ENCODE measurements around the gene ADGRL3. TPM values are rescaled to one million over a fixed set of nuclear protein-coding genes. Genes with fewer than 3 reads are reported as not detected.

Gene ADGRL3
- total and polyA plus RNA-seq, 5 donors from 2014 or later, result not detected

DNA sequence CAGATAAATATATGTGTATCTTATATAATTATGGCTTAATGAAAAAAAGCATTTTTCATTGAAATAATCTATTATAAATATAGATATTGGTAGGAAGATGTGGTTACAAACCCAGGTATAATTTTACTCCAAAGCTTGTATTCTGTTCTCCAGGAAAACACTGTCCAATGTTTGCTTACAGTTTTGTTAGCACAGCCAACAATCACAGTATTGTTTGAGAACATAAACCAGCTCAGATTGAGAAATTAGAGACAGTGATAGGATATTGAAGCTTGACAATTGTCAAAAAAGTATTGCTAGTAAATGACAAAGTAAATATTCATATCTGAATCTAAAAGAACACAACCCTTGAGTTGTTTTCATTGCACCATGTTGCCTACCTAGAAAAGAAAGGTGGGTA lies 228.8 kb downstream of the ADGRL3 start:
- no peaks in the 10 kb centered on the region for H3K4me1 Mint-ChIP-seq
- Histone ChIP-seq H3K27me3 (ENCODE audit: control insufficient read depth, insufficient read depth, low read length) (no peaks in the 10 kb centered on the region), H3K4me1 (ENCODE audit: control insufficient read depth, insufficient read depth, low read length, poor library complexity, severe bottlenecking) (no peaks in the 10 kb centered on the region), H3K27ac (ENCODE audit: insufficient read depth, low read length, poor library complexity, severe bottlenecking) (no peak overlapping the region), H3K9me3 (ENCODE audit: control insufficient read depth in 2 of 2, low read length in 2 of 2) (peaks cover 5 to 20% of the 10 kb centered on the region in 2 experiments), H3K4me3 (ENCODE audit: low read depth, low read length) (no peak overlapping the region), H3K36me3 (ENCODE audit: control insufficient read depth, insufficient read depth, low read length) (no peaks in the 10 kb centered on the region)
- no peak overlapping the region for H3K4me3 Mint-ChIP-seq
- no peaks in the 10 kb centered on the region for H3K36me3 Mint-ChIP-seq
- H3K27me3 Mint-ChIP-seq, result no peaks in the 10 kb centered on the region
- peaks cover 0 to 27% (median 11%) of the 10 kb centered on the region in 7 donors for H3K9me3 Mint-ChIP-seq
- DNase-seq, result no peak
- ATAC-seq (ENCODE audit: low read depth in 2 of 2), result no peak
- H3K27ac Mint-ChIP-seq, result no peak overlapping the region

- Mint-ChIP-seq H3K9me3 (peaks cover 0 to 22% (median 4%) of the 10 kb centered on the region in 7 donors), H3K4me1 (no peaks in the 10 kb centered on the region), H3K27ac (no peak overlapping the region), H3K36me3 (no peaks in the 10 kb centered on the region), H3K27me3 (no peaks in the 10 kb centered on the region), H3K4me3 (no peak overlapping the region)
- H3K9me3 ChIP-seq (ENCODE audit: control insufficient read depth in 2 of 2, low read length in 2 of 2), result peaks cover 5 to 7% of the 10 kb centered on the region in 2 experiments
- DNase-seq, result no peak
- H3K4me1 ChIP-seq (ENCODE audit: control insufficient read depth, insufficient read depth, low read length, poor library complexity, severe bottlenecking), result no peaks in the 10 kb centered on the region
- no peak for ATAC-seq (ENCODE audit: low read depth in 2 of 2)
- no peak overlapping the region for H3K4me3 ChIP-seq (ENCODE audit: low read depth, low read length)
- no peak overlapping the region for H3K27ac ChIP-seq (ENCODE audit: insufficient read depth, low read length, poor library complexity, severe bottlenecking)
- no peaks in the 10 kb centered on the region for H3K27me3 ChIP-seq (ENCODE audit: control insufficient read depth, insufficient read depth, low read length)
- no peaks in the 10 kb centered on the region for H3K36me3 ChIP-seq (ENCODE audit: control insufficient read depth, insufficient read depth, low read length)
Measured at GRCh38 chr4:61431131-61431530, 231.0 kb downstream of the ADGRL3 start.

DNA sequence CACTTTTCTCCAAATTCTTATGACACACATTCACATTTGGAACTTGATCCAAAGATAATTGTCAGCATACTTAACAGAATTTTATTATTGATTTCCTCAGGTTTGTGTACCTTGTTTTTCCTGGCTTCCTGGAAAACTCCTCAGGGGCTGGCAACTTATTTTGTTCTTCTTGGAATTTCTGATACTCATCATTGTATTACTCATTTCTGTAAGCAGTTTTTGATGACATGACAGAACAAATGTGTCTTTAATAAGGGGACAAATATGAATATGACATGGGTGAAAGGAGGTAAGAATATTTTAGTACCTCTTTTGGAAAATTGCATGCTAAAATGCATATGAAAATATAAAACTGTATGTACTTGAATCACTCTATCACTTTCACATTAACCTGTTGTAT lies 237.8 kb downstream of the ADGRL3 start:
- no peaks in the 10 kb centered on the region for H3K27me3 ChIP-seq (ENCODE audit: control insufficient read depth, insufficient read depth, low read length)
- H3K4me3 Mint-ChIP-seq, result no peak overlapping the region
- peaks cover 6 to 30% (median 9%) of the 10 kb centered on the region in 7 donors for H3K9me3 Mint-ChIP-seq
- H3K9me3 ChIP-seq (ENCODE audit: control insufficient read depth in 2 of 2, low read length in 2 of 2), result no peaks in the 10 kb centered on the region
- no peak for DNase-seq
- H3K27ac ChIP-seq (ENCODE audit: insufficient read depth, low read length, poor library complexity, severe bottlenecking), result no peak overlapping the region
- no peaks in the 10 kb centered on the region for H3K27me3 Mint-ChIP-seq
- no peak for ATAC-seq (ENCODE audit: low read depth in 2 of 2)
- H3K36me3 Mint-ChIP-seq, result no peaks in the 10 kb centered on the region
- H3K4me1 Mint-ChIP-seq, result no peaks in the 10 kb centered on the region
- H3K4me3 ChIP-seq (ENCODE audit: low read depth, low read length), result no peak overlapping the region
- no peaks in the 10 kb centered on the region for H3K36me3 ChIP-seq (ENCODE audit: control insufficient read depth, insufficient read depth, low read length)
- H3K4me1 ChIP-seq (ENCODE audit: control insufficient read depth, insufficient read depth, low read length, poor library complexity, severe bottlenecking), result no peaks in the 10 kb centered on the region
- no peak overlapping the region for H3K27ac Mint-ChIP-seq

GRCh38 chr4:61440321-61440720 lies 240.2 kb downstream of the ADGRL3 start:
- H3K36me3 Mint-ChIP-seq, result no peaks in the 10 kb centered on the region
- ATAC-seq (ENCODE audit: low read depth in 2 of 2), result no peak
- DNase-seq, result no peak
- no peak overlapping the region for H3K27ac ChIP-seq (ENCODE audit: insufficient read depth, low read length, poor library complexity, severe bottlenecking)
- no peak overlapping the region for H3K4me3 ChIP-seq (ENCODE audit: low read depth, low read length)
- H3K27me3 Mint-ChIP-seq, result no peaks in the 10 kb centered on the region
- H3K36me3 ChIP-seq (ENCODE audit: control insufficient read depth, insufficient read depth, low read length), result no peaks in the 10 kb centered on the region
- H3K9me3 Mint-ChIP-seq, result peaks cover 0 to 22% (median 7%) of the 10 kb centered on the region in 7 donors
- no peaks in the 10 kb centered on the region for H3K4me1 ChIP-seq (ENCODE audit: control insufficient read depth, insufficient read depth, low read length, poor library complexity, severe bottlenecking)
- no peaks in the 10 kb centered on the region for H3K27me3 ChIP-seq (ENCODE audit: control insufficient read depth, insufficient read depth, low read length)
- H3K9me3 ChIP-seq (ENCODE audit: control insufficient read depth in 2 of 2, low read length in 2 of 2), result no peaks in the 10 kb centered on the region
- H3K27ac Mint-ChIP-seq, result no peak overlapping the region
- no peak overlapping the region for H3K4me3 Mint-ChIP-seq
- no peaks in the 10 kb centered on the region for H3K4me1 Mint-ChIP-seq

DNA sequence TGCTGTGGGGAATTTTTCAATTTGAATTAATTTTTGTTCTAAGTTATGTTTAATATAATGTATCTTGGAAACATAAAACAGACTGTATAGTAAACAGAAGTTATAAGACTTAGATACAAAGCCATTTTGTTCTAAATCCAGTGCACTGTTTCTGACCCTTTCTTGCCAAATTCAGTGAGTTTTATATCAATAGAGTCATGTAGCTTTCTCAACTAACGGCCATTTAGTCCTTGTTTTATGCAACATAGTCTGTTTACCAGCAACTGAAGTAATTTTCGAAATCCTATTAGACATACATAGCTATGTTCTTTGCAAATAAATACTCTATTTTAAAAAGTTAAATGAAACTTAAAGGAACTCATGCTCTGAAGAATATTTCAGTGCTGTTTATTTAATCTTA lies 242.8 kb downstream of the ADGRL3 start:
- no peaks in the 10 kb centered on the region for H3K27me3 ChIP-seq (ENCODE audit: control insufficient read depth, insufficient read depth, low read length)
- Mint-ChIP-seq H3K9me3 (peaks cover 4 to 17% (median 12%) of the 10 kb centered on the region in 7 donors), H3K4me3 (no peak overlapping the region), H3K36me3 (no peaks in the 10 kb centered on the region), H3K27ac (no peak overlapping the region), H3K27me3 (no peaks in the 10 kb centered on the region), H3K4me1 (no peaks in the 10 kb centered on the region)
- peaks cover 0 to 3% of the 10 kb centered on the region in 2 experiments for H3K9me3 ChIP-seq (ENCODE audit: control insufficient read depth in 2 of 2, low read length in 2 of 2)
- no peaks in the 10 kb centered on the region for H3K36me3 ChIP-seq (ENCODE audit: control insufficient read depth, insufficient read depth, low read length)
- ATAC-seq (ENCODE audit: low read depth in 2 of 2), result no peak
- no peak for DNase-seq
- no peak overlapping the region for H3K4me3 ChIP-seq (ENCODE audit: low read depth, low read length)
- no peaks in the 10 kb centered on the region for H3K4me1 ChIP-seq (ENCODE audit: control insufficient read depth, insufficient read depth, low read length, poor library complexity, severe bottlenecking)
- H3K27ac ChIP-seq (ENCODE audit: insufficient read depth, low read length, poor library complexity, severe bottlenecking), result no peak overlapping the region

GRCh38 chr4:61443813-61444510 lies 243.8 kb downstream of the ADGRL3 start:
- Histone ChIP-seq H3K4me1 (ENCODE audit: control insufficient read depth, insufficient read depth, low read length, poor library complexity, severe bottlenecking) (no peaks in the 10 kb centered on the region), H3K36me3 (ENCODE audit: control insufficient read depth, insufficient read depth, low read length) (no peaks in the 10 kb centered on the region), H3K9me3 (ENCODE audit: control insufficient read depth in 2 of 2, low read length in 2 of 2) (peaks cover 0 to 3% of the 10 kb centered on the region in 2 experiments), H3K27me3 (ENCODE audit: control insufficient read depth, insufficient read depth, low read length) (no peaks in the 10 kb centered on the region), H3K27ac (ENCODE audit: insufficient read depth, low read length, poor library complexity, severe bottlenecking) (no peak overlapping the region), H3K4me3 (ENCODE audit: low read depth, low read length) (no peak overlapping the region)
- no peak overlapping the region for H3K4me3 Mint-ChIP-seq
- no peaks in the 10 kb centered on the region for H3K27me3 Mint-ChIP-seq
- ATAC-seq (ENCODE audit: low read depth in 2 of 2), result no peak
- no peaks in the 10 kb centered on the region for H3K36me3 Mint-ChIP-seq
- H3K4me1 Mint-ChIP-seq, result no peaks in the 10 kb centered on the region
- H3K9me3 Mint-ChIP-seq, result peaks cover 4 to 17% (median 11%) of the 10 kb centered on the region in 7 donors
- H3K27ac Mint-ChIP-seq, result peak overlapping the region in 1 of 3 donors; percentile 8
- DNase-seq, result no peak

DNA sequence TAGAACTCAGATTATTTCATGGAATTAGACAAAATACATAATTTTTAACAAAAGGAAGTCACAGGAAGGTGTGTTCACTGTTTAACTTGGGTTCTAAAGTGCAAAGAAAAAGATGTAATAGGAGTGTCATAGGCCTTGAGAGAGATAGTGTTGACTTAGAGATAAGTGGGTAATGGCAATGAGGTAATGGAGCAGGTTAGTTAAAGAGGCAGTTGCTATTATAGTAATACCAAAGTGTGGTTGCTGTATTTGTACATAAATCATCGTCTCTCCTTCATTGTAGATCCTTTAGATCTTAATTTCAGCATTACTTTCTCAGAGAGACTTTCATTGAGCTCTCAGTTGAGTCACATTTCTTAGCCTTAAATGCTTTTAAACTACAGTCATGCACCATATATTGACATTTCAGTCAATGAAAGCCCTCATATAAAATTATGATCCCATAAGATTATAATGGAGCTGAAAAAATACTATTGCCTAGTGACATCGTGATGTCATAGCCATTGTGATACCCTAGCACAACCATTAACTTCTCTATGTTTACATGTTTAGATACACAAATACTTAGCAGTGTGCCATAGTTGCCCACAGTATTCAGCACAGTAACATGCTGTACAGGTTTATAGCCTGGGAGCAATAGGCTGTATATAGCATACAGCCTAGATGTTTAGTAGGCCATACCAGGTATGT lies 245.4 kb downstream of the ADGRL3 start:
- H3K27ac Mint-ChIP-seq, result no peak overlapping the region
- H3K27ac ChIP-seq (ENCODE audit: insufficient read depth, low read length, poor library complexity, severe bottlenecking), result no peak overlapping the region
- H3K36me3 ChIP-seq (ENCODE audit: control insufficient read depth, insufficient read depth, low read length), result no peaks in the 10 kb centered on the region
- no peaks in the 10 kb centered on the region for H3K4me1 ChIP-seq (ENCODE audit: control insufficient read depth, insufficient read depth, low read length, poor library complexity, severe bottlenecking)
- no peak overlapping the region for H3K4me3 ChIP-seq (ENCODE audit: low read depth, low read length)
- DNase-seq, result no peak
- H3K9me3 ChIP-seq (ENCODE audit: control insufficient read depth in 2 of 2, low read length in 2 of 2), result peaks cover 0 to 3% of the 10 kb centered on the region in 2 experiments
- H3K27me3 ChIP-seq (ENCODE audit: control insufficient read depth, insufficient read depth, low read length), result no peaks in the 10 kb centered on the region
- no peaks in the 10 kb centered on the region for H3K4me1 Mint-ChIP-seq
- no peak for ATAC-seq (ENCODE audit: low read depth in 2 of 2)
- no peak overlapping the region for H3K4me3 Mint-ChIP-seq
- H3K36me3 Mint-ChIP-seq, result no peaks in the 10 kb centered on the region
- H3K27me3 Mint-ChIP-seq, result no peaks in the 10 kb centered on the region
- H3K9me3 Mint-ChIP-seq, result peaks cover 4 to 17% (median 8%) of the 10 kb centered on the region in 7 donors

DNA sequence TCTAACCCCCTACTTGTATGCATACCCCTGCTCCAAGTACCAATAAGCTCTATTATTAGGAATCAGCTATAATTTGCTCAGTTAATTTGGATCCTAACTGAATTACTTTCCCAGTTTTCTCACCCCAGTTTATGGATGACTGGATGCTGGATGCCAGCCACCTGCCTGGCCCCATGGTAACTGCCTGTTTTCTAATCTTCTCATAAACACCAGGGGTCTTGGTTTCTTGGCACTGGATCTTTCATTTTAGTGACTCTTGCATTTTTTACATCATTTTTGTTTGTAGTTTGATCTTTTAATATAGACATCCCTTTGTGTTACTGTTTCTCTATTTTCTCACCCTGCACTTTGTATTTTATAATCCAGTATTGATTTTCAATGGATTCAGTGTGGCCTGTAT lies 246.8 kb downstream of the ADGRL3 start:
- no peak for DNase-seq
- no peak overlapping the region for H3K4me3 ChIP-seq (ENCODE audit: low read depth, low read length)
- peaks cover 4 to 17% (median 7%) of the 10 kb centered on the region in 7 donors for H3K9me3 Mint-ChIP-seq
- H3K36me3 ChIP-seq (ENCODE audit: control insufficient read depth, insufficient read depth, low read length), result no peaks in the 10 kb centered on the region
- ATAC-seq (ENCODE audit: low read depth in 2 of 2), result no peak
- no peaks in the 10 kb centered on the region for H3K27me3 ChIP-seq (ENCODE audit: control insufficient read depth, insufficient read depth, low read length)
- H3K27ac ChIP-seq (ENCODE audit: insufficient read depth, low read length, poor library complexity, severe bottlenecking), result no peak overlapping the region
- no peaks in the 10 kb centered on the region for H3K4me1 ChIP-seq (ENCODE audit: control insufficient read depth, insufficient read depth, low read length, poor library complexity, severe bottlenecking)
- no peak overlapping the region for H3K27ac Mint-ChIP-seq
- H3K27me3 Mint-ChIP-seq, result no peaks in the 10 kb centered on the region
- no peaks in the 10 kb centered on the region for H3K4me1 Mint-ChIP-seq
- no peaks in the 10 kb centered on the region for H3K36me3 Mint-ChIP-seq
- H3K4me3 Mint-ChIP-seq, result no peak overlapping the region
- H3K9me3 ChIP-seq (ENCODE audit: control insufficient read depth in 2 of 2, low read length in 2 of 2), result peaks cover 2 to 3% of the 10 kb centered on the region in 2 experiments
